A549 (cell line): ENCODE data around the gene PLEKHG7. TPM values are rescaled to one million over a fixed set of nuclear protein-coding genes. Genes with fewer than 3 reads are reported as not detected.

ENCODE experiments used
- ATAC-seq, 2 experiments: fragments of 200-7000 bp in 1 of 2; fragments of >200 bp in 1 of 2; cut with Nextera tagmentation in 1 of 2; cut with Tn5 transposase in 1 of 2; 3 replicates each; pipeline versions ENCODE4 v1.8.0 to v1.9.1; 2018 to 2020; ENCODE audit warnings: mild to moderate bottlenecking in 1 of 2, moderate library complexity in 1 of 2
- CTCF ChIA-PET: fragments of 300-600 bp; sonication (Branson Sonifier 250); formaldehyde crosslinking; extraction: SDS; loops from one replicate; lab custom pipeline; 2021; ENCODE audit warnings: antibody characterized with exemption, inconsistent platforms; lab: Yijun Ruan, JAX
- POLR2A ChIA-PET: fragments of 350-600 bp; formaldehyde crosslinking; extraction: SDS; loops from one replicate; lab custom pipeline; 2021; ENCODE audit warnings: antibody characterized with exemption, inconsistent platforms; lab: Yijun Ruan, JAX
- DNase-seq, 2 experiments: peaks; one replicate each; pipeline versions ENCODE4 v3.0.0 to v3.0.0-alpha.2; 2011 to 2016; ENCODE audit warnings: low read depth in 1 of 2, low spot score in 1 of 2
- FAIRE-seq: peaks from 2 replicates; lab custom pipeline; 2011; peaks lifted over from hg19 to GRCh38; lab: Jason Lieb, UNC
- H3K27ac ChIP-seq, 2 experiments: fragments of >200 bp; sonication (Bioruptor Twin); formaldehyde crosslinking; 3 replicates each; pipeline ENCODE4 v1.5.1; 2016 to 2017
- H3K4me1 ChIP-seq: fragments of >200 bp; sonication (Bioruptor Twin); formaldehyde crosslinking; 3 replicates; pipeline ENCODE4 v1.6.1; 2016
- H3K4me2 ChIP-seq: fragments of >200 bp; sonication (Bioruptor Twin); formaldehyde crosslinking; 3 replicates; pipeline ENCODE4 v1.6.1; 2016
- H3K4me3 ChIP-seq: fragments of >200 bp; sonication (Bioruptor Twin); formaldehyde crosslinking; 3 replicates; pipeline ENCODE4 v1.5.1; 2016
- H3K9me3 ChIP-seq: fragments of >200 bp; sonication (Bioruptor Twin); formaldehyde crosslinking; 3 replicates; pipeline ENCODE4 v1.6.1; 2016
- CEBPB ChIP-seq, 2 experiments: fragments of >200 bp in 1 of 2; sonication (Bioruptor Twin) in 1 of 2; formaldehyde crosslinking in 1 of 2; IDR thresholded peaks; 2 replicates each; pipeline ENCODE4 v1.6.1; 2012 to 2016
- CHD2 ChIP-seq: fragments of 150-350 bp; IDR thresholded peaks from 2 replicates; pipeline ENCODE4 v1.6.1; 2014; ENCODE audit warnings: low read length; ENCODE audit not compliant: partially characterized antibody
- CHD4 ChIP-seq: fragments of 200-600 bp; sonication (generic); IDR thresholded peaks from 2 replicates; pipeline ENCODE4 v1.6.1; 2016; ENCODE audit warnings: antibody characterized with exemption, mild to moderate bottlenecking, borderline replicate concordance
- HOXB5 ChIP-seq: fragments of 250-450 bp; sonication (Bioruptor Pico); IDR thresholded peaks from 2 replicates; pipeline ENCODE4 v1.5.0; 2020; ENCODE audit warnings: mild to moderate bottlenecking, moderate library complexity
- JUN ChIP-seq, 2 experiments: fragments of >200 bp; sonication (Bioruptor Twin); formaldehyde crosslinking; IDR thresholded peaks; 2 replicates in 1 of 2; 3 replicates in 1 of 2; pipeline ENCODE4 v1.6.1; 2016 to 2017
- KDM5A ChIP-seq: fragments of 200-600 bp; sonication (generic); IDR thresholded peaks from 2 replicates; pipeline ENCODE4 v1.6.1; 2016; ENCODE audit warnings: antibody characterized with exemption, mild to moderate bottlenecking
- MAFK ChIP-seq: fragments of 450-650 bp; IDR thresholded peaks from 2 replicates; pipeline ENCODE4 v1.6.1; 2014; ENCODE audit not compliant: partially characterized antibody
- NFE2L2 ChIP-seq: fragments of 150-350 bp; conservative IDR thresholded peaks from 2 replicates; pipeline ENCODE4 v1.6.1; 2014; ENCODE audit warnings: low read length
- RAD21 ChIP-seq, 2 experiments: fragments of >200 bp in 1 of 2; sonication (Bioruptor Twin) in 1 of 2; formaldehyde crosslinking in 1 of 2; IDR thresholded peaks in 1 of 2; conservative IDR thresholded peaks in 1 of 2; 2 replicates in 1 of 2; 3 replicates in 1 of 2; pipeline ENCODE4 v1.6.1; 2012 to 2018; ENCODE audit warnings: inconsistent platforms in 1 of 2
- RNF2 ChIP-seq: fragments of 200-600 bp; sonication (generic); IDR thresholded peaks from 2 replicates; pipeline ENCODE4 v1.6.1; 2016; ENCODE audit warnings: low read depth, mild to moderate bottlenecking, antibody characterized with exemption, moderate library complexity, borderline replicate concordance
- SMC3 ChIP-seq: fragments of >200 bp; sonication (Bioruptor Twin); formaldehyde crosslinking; IDR thresholded peaks from 3 replicates; pipeline ENCODE4 v1.6.1; 2018; ENCODE audit warnings: inconsistent platforms
- TP53 ChIP-seq: fragments of 250-450 bp; sonication (Bioruptor Pico); IDR thresholded peaks from 2 replicates; pipeline ENCODE4 v1.5.0; 2021; ENCODE audit warnings: mild to moderate bottlenecking, moderate library complexity
- ZNF302 ChIP-seq: fragments of 250-450 bp; sonication (Bioruptor Pico); IDR thresholded peaks from 2 replicates; pipeline ENCODE4 v1.9.0; 2021; ENCODE audit warnings: inconsistent platforms, mild to moderate bottlenecking, moderate library complexity
- WGBS: methylation state at CpG from one replicate; pipeline ENCODE4 v1.1.6; 2017; ENCODE audit errors: missing lambda C conversion rate; 5-methylcytosine and 5-hydroxymethylcytosine counted together
- polyA plus RNA-seq, 4 experiments: library from polyadenylated mRNA; depleted of rRNA in 3 of 4; stranded (reverse); fragments of >200 nt; fragmentation: RNase III in 1 of 4; extraction: RNeasy Plus Mini Kit Qiagen cat#74134 plus additional on column Dnase treatment in 1 of 4; gene quantifications; 2 replicates in 3 of 4; 3 replicates in 1 of 4; pipeline ENCODE4 v1.2.3, GENCODE V29; 2011 to 2017
- TF ChIP-seq, protein P1 (sequence below): fragments of 250-450 bp; sonication (Bioruptor Pico); IDR thresholded peaks from 2 replicates; pipeline ENCODE4 v1.5.0; 2021; ENCODE audit warnings: mild to moderate bottlenecking, moderate library complexity, borderline replicate concordance
- TF ChIP-seq, protein P2 (sequence below): fragments of >200 bp; sonication (Bioruptor Twin); formaldehyde crosslinking; IDR thresholded peaks from 3 replicates; pipeline ENCODE4 v1.5.1; 2016

The PLEKHG7 gene
- polyA plus RNA-seq, 2 of the 4 experiments (the other 2 are of a cell fraction), result 0.03 to 0.05 TPM

DNA sequence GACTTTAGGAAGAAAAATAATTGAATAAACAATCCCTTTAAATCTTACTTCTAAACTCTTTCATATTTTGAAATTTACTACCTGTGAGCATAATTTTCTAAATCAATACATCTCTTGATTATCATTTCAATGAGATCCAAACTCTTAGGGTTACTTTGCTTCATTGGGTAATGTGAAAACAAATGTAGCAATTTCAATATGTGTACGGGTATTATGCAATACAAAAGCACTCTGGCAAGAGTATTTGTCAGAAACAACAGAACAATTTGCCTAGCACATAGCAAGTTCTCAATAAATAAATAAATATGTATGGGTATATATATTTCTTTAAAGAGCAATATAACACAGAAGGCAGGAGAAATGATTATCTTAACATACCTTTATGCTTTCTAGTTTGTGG, 77.1 kb downstream of the PLEKHG7 start:
- no peak for DNase-seq
- no peak for TF ChIP-seq CHD4
- peak in 1 of 2 experiments; percentile 39; a peak in 2 of 4 replicates for TF ChIP-seq CEBPB (IDR thresholded peaks at IDR 0.05)
- Histone ChIP-seq H3K27ac (no peak overlapping the region), H3K4me1 (peaks cover 8% of the 10 kb centered on the region; the same call in 1 of the 3 replicates), H3K4me3 (no peak overlapping the region), H3K4me2 (no peak overlapping the region), H3K9me3 (no peaks in the 10 kb centered on the region)
- WGBS, result 81% methylated on average over 1 of the region's 1 CpG
- ChIA-PET CTCF (no interaction called here), POLR2A (no interaction called here)
- no peak for FAIRE-seq
- no peak for ATAC-seq

DNA sequence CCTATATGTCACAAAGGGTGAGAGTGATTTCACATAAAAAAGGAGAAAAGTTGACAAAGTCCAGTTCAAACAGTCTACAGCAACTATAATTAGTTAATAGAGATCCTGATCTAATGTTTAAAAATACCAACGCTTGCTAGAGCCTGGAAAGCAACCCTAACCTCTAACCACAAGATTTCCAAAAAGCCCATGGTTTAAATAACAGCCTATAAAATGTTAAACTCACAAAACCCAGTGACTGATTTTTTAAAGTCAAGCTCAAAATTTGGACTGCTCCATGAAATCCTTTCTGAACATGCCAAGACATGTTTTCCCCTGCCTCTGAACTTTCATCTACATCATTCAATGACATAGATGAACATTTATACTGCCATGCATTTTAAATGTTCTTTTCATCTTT, 81.6 kb downstream of the PLEKHG7 start:
- no peak for DNase-seq
- TF ChIP-seq, protein P1, sequence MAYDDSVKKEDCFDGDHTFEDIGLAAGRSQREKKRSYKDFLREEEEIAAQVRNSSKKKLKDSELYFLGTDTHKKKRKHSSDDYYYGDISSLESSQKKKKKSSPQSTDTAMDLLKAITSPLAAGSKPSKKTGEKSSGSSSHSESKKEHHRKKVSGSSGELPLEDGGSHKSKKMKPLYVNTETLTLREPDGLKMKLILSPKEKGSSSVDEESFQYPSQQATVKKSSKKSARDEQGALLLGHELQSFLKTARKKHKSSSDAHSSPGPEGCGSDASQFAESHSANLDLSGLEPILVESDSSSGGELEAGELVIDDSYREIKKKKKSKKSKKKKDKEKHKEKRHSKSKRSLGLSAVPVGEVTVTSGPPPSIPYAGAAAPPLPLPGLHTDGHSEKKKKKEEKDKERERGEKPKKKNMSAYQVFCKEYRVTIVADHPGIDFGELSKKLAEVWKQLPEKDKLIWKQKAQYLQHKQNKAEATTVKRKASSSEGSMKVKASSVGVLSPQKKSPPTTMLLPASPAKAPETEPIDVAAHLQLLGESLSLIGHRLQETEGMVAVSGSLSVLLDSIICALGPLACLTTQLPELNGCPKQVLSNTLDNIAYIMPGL (CRISPR knock-in tag), result no peak
- TF ChIP-seq ZNF302 (CRISPR knock-in tag) (no peak), JUN (IDR thresholded peaks at IDR 0.05) (no peak), CHD4 (no peak), KDM5A (no peak), NFE2L2 (no peak), RNF2 (no peak)
- TF ChIP-seq, all 56 proteins: peak for 0
- POLR2A ChIA-PET, result no interaction called here
- FAIRE-seq, result no peak
- CTCF ChIA-PET, result interaction anchor here (0.7 to 2.3 kb wide), 15 partner anchors 8 to 1318 kb away, joined by 3 to 15 read pairs (median 4); no protein-coding TSS in a partner anchor
- Histone ChIP-seq H3K4me1 (peaks cover 8% of the 10 kb centered on the region; the same call in 1 of the 3 replicates), H3K4me3 (no peak overlapping the region), H3K9me3 (no peaks in the 10 kb centered on the region), H3K4me2 (no peak overlapping the region), H3K27ac (0 out of 6 replicates have a peak overlapping the region, but pooled peaks of 1 of the 2 experiments have one; percentile 5)
- no peak for ATAC-seq
- WGBS, result 95% methylated on average over 1 of the region's 1 CpG

DNA sequence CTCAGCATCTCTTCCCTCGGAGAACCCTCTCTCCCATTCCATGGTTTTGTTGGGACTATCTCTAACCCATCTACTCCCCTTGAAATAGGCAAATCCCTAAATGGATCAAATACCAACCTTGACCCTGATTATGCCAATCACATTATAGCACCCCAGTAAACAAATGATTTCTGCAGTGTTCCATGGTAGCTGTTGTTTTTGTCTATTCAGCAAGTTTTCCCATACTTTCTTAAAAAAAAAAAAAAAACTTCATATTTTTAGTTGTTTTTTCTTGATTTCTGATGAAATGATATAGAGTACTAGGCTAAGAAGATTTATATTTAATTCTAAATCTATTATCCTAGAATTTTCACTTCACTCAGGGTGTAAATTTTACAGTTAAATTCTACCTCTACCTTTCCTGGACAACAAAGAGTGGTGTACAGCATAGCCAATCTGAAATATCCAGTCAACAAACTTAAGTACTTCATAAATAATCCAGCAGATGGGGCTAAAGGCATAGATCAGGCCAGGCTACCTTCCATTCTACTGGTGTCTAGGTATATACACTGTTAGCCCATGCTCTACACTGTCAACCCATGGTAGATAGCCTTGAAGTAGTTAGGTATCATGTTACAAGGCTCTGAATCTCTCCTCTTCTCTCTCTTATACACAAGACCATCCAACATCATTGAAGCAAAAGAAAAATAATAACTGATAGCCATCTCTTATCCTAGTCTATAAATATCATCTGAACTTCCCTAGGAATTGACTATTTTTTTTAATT, 82.2 kb downstream of the PLEKHG7 start:
- Histone ChIP-seq H3K4me3 (no peak overlapping the region), H3K4me2 (no peak overlapping the region), H3K4me1 (peaks cover 8% of the 10 kb centered on the region; the same call in 1 of the 3 replicates), H3K9me3 (no peaks in the 10 kb centered on the region), H3K27ac (no peak overlapping the region)
- peak; percentile 100 for ATAC-seq
- peak; percentile 7 for FAIRE-seq
- CTCF ChIA-PET, result interaction anchor here (0.5 to 2.3 kb wide), 33 partner anchors 8 to 1318 kb away, joined by 3 to 15 read pairs (median 4); no protein-coding TSS in a partner anchor
- peak; percentile 67 to 82 for DNase-seq
- 73% methylated on average over 1 of the region's 1 CpG for WGBS
- TF ChIP-seq RAD21 (conservative IDR thresholded peaks at IDR 0.05 in 1 of 2, IDR thresholded peaks at IDR 0.05 in 1 of 2), result peak; percentile 88 to 93
- TF ChIP-seq MAFK, result peak; percentile 94
- TF ChIP-seq, protein P2, sequence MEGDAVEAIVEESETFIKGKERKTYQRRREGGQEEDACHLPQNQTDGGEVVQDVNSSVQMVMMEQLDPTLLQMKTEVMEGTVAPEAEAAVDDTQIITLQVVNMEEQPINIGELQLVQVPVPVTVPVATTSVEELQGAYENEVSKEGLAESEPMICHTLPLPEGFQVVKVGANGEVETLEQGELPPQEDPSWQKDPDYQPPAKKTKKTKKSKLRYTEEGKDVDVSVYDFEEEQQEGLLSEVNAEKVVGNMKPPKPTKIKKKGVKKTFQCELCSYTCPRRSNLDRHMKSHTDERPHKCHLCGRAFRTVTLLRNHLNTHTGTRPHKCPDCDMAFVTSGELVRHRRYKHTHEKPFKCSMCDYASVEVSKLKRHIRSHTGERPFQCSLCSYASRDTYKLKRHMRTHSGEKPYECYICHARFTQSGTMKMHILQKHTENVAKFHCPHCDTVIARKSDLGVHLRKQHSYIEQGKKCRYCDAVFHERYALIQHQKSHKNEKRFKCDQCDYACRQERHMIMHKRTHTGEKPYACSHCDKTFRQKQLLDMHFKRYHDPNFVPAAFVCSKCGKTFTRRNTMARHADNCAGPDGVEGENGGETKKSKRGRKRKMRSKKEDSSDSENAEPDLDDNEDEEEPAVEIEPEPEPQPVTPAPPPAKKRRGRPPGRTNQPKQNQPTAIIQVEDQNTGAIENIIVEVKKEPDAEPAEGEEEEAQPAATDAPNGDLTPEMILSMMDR, result peak; percentile 81
- TF ChIP-seq SMC3, result peak; percentile 81
- TF ChIP-seq CHD4, result no peak
- TF ChIP-seq HOXB5, result no peak
- TF ChIP-seq TP53 (CRISPR knock-in tag), result no peak
- TF ChIP-seq CHD2, result no peak
- no peak for TF ChIP-seq KDM5A
- TF ChIP-seq, all 56 proteins: peak for 4
- POLR2A ChIA-PET, result no interaction called here
